Natural killer cell (primary cell): ENCODE data around the gene SLC5A2. TPM values are rescaled to one million over a fixed set of nuclear protein-coding genes. Genes with fewer than 3 reads are reported as not detected.

Experiments
- ATAC-seq, 3 donors: fragments of 150-1000 bp in 2 of 3; fragments of 200-7000 bp in 1 of 3; cut with Tn5 transposase; 1 replicate in 1 of 3; 2 replicates in 2 of 3; pipeline ENCODE4 v1.10.0; 2021; ENCODE audit warnings: mild to moderate bottlenecking in 2 of 3, moderate library complexity in 2 of 3
- DNase-seq, 2 donors: peaks; one replicate each; pipeline versions ENCODE4 v3.0.0 to v3.0.0-alpha.2; 2013 to 2021; ENCODE audit warnings: mixed read lengths in 1 of 2
- H3K27ac ChIP-seq: one replicate; pipeline ENCODE4 v1.5.1; 2013; ENCODE audit warnings: mild to moderate bottlenecking, low read length
- H3K27me3 ChIP-seq: one replicate; pipeline ENCODE4 v1.6.1; 2013; ENCODE audit warnings: low read length; ENCODE audit not compliant: control insufficient read depth, insufficient read depth
- H3K36me3 ChIP-seq: one replicate; pipeline ENCODE4 v1.6.1; 2013; ENCODE audit warnings: low read length; ENCODE audit not compliant: control insufficient read depth, insufficient read depth
- H3K4me1 ChIP-seq: one replicate; pipeline ENCODE4 v1.6.1; 2013; ENCODE audit warnings: low read length; ENCODE audit not compliant: control insufficient read depth, insufficient read depth
- H3K4me3 ChIP-seq: one replicate; pipeline ENCODE4 v1.5.1; 2013; ENCODE audit warnings: low read length
- H3K9me3 ChIP-seq: one replicate; pipeline ENCODE4 v1.6.1; 2013; ENCODE audit warnings: low read length; ENCODE audit not compliant: control insufficient read depth, insufficient read depth
- H3K27ac Mint-ChIP-seq, 2 donors: one replicate each; pipeline ENCODE4 v1.8.0; 2022; ENCODE audit warnings: mild to moderate bottlenecking in 2 of 2, mixed read lengths in 2 of 2, moderate library complexity in 1 of 2
- H3K27me3 Mint-ChIP-seq, 2 donors: one replicate each; pipeline ENCODE4 v1.8.0; 2022; ENCODE audit warnings: low read depth in 2 of 2, mixed read lengths in 2 of 2
- H3K36me3 Mint-ChIP-seq: one replicate; pipeline ENCODE4 v1.8.0; 2022; ENCODE audit warnings: mixed read lengths
- H3K4me1 Mint-ChIP-seq, 2 donors: one replicate each; pipeline ENCODE4 v1.8.0; 2022; ENCODE audit warnings: mixed read lengths in 2 of 2
- H3K4me3 Mint-ChIP-seq: one replicate; pipeline ENCODE4 v1.8.0; 2022; ENCODE audit warnings: mild to moderate bottlenecking, moderate library complexity, mixed read lengths
- H3K9me3 Mint-ChIP-seq, 2 donors: one replicate each; pipeline ENCODE4 v1.8.0; 2022; ENCODE audit warnings: mixed read lengths in 2 of 2
- WGBS: methylation state at CpG from one replicate; pipeline ENCODE4 v1.1.7; 2013; ENCODE audit warnings: missing lambda C conversion rate; ENCODE audit not compliant: insufficient coverage; 5-methylcytosine and 5-hydroxymethylcytosine counted together
- intact Hi-C: fragments of 100-400 bp; cut with micrococcal nuclease; formaldehyde crosslinking; loops from one replicate; pipeline ENCODE4 v1.14.2; 2022
- total RNA-seq, 4 donors: library from RNA; stranded (reverse); fragments of 120-200 nt in 1 of 4; gene quantifications; one replicate each; pipeline versions ENCODE4 v1.2.3 to v1.2.4, GENCODE V29; 2013 to 2022
- TF ChIP-seq, protein P1 (sequence below): fragments of 200-600 bp; IDR thresholded peaks from one replicate; pipeline ENCODE4 v1.8.0; 2022; ENCODE audit warnings: antibody characterized with exemption

The SLC5A2 gene
- total RNA-seq, 3 donors from 2014 or later (not counting 1 experiment from before 2014, with no cell fraction given): 0.20 to 0.96 TPM; not detected in 1

DNA sequence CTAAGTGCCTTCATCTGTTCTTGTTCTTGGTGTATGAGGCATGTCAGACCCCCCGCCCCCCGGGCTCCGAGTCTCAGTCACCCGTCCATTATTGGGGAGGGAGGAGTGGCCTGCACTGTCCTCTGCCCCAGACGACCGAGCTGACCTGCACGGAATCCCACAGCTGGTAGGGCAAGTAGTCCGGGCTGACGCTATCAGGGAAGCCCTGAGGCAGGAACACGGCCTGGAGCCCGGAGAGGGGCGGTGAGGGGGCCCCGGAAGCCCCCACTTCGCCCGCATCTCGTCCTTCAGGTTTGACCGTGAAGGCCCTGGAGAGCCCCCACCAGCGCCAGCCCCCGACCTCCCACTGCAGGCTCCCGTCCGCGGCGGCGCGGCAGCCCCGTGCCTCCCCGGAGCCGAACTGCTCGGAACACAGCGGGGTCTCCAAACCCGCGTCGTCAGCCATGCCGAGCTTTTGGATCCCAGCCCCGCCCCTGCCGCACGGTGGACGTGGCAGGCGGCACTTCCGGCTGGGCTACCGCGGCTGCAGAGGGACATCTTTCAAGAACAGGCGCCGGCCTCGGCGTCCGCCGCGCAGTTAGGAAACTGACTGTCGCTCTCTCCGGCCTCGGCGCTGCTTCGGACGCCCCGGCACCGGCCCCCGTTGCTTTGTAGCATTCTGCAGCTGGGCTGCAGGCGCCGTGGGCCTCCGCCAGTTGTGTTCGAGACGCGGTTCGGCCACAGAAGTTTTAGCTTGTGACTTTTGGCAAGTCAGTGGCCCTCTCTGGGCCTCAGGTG, 25.2 kb downstream of the SLC5A2 start, which contains the start of gene RUSF1:
RUSF1 (minus strand) TSS at position 463 of the 777 bp plus-strand sequence; CDS start at position 445, 18 bp downstream.
- H3K36me3 Mint-ChIP-seq: no peaks in the 10 kb centered on the region
- Histone ChIP-seq H3K4me3 (peak within 1 kb of the TSS; percentile 89), H3K36me3 (no peaks in the 10 kb centered on the region), H3K9me3 (no peaks in the 10 kb centered on the region), H3K4me1 (peaks cover 27% of the 10 kb centered on the region), H3K27ac (peak within 1 kb of the TSS; percentile 87), H3K27me3 (no peaks in the 10 kb centered on the region)
- WGBS: under 1% methylated on average over 65 of the region's 65 CpGs
- intact Hi-C loops: loop anchor here (5.0 kb wide), 1 partner anchor 364 kb away; the partner anchor contains the start of gene ZNF267
- DNase-seq: peak; percentile 80 to 88
- H3K9me3 Mint-ChIP-seq: no peaks in the 10 kb centered on the region
- H3K27ac Mint-ChIP-seq: peak within 1 kb of the TSS; percentile 91 to 92
- peak within 1 kb of the TSS; percentile 87 for H3K4me3 Mint-ChIP-seq
- peaks cover 32 to 38% of the 10 kb centered on the region in 2 donors for H3K4me1 Mint-ChIP-seq
- H3K27me3 Mint-ChIP-seq: no peaks in the 10 kb centered on the region
- peak; percentile 92 to 94 (median 93) for ATAC-seq
- TF ChIP-seq, protein P1, sequence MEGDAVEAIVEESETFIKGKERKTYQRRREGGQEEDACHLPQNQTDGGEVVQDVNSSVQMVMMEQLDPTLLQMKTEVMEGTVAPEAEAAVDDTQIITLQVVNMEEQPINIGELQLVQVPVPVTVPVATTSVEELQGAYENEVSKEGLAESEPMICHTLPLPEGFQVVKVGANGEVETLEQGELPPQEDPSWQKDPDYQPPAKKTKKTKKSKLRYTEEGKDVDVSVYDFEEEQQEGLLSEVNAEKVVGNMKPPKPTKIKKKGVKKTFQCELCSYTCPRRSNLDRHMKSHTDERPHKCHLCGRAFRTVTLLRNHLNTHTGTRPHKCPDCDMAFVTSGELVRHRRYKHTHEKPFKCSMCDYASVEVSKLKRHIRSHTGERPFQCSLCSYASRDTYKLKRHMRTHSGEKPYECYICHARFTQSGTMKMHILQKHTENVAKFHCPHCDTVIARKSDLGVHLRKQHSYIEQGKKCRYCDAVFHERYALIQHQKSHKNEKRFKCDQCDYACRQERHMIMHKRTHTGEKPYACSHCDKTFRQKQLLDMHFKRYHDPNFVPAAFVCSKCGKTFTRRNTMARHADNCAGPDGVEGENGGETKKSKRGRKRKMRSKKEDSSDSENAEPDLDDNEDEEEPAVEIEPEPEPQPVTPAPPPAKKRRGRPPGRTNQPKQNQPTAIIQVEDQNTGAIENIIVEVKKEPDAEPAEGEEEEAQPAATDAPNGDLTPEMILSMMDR: no peak

DNA sequence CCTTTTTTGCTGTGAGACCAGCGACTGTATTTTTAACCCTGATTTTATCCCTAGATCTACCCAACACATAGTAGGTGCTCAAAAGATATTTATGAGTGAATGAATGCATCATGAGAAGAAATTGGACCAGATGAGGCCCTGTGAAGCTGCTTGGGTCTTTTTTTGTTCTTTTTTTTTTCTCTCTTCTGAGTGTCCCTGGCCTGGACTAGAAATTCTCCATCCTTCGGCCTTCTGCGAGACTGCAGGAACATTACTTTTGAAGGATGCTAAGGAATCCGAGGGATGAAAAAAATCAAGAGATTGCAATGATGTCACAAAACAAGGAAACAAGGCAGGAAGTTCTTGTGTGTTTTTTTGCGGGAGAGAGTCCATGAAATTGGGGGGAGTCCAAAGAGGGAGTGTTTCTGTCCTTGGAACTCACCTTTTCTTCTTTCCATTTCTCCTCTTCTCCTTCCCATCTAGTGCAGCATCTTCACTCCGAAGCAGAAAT, 25.8 kb downstream of the SLC5A2 start:
- H3K27me3 ChIP-seq: no peaks in the 10 kb centered on the region
- H3K27ac ChIP-seq: peak overlapping the region; percentile 87
- intact Hi-C loops: loop anchor here (5.0 kb wide), 1 partner anchor 364 kb away; the partner anchor contains the start of gene ZNF267
- Mint-ChIP-seq H3K4me1 (peaks cover 32 to 38% of the 10 kb centered on the region in 2 donors), H3K36me3 (no peaks in the 10 kb centered on the region), H3K4me3 (peak overlapping the region; percentile 87), H3K27me3 (no peaks in the 10 kb centered on the region), H3K27ac (peak overlapping the region; percentile 91 to 92), H3K9me3 (no peaks in the 10 kb centered on the region)
- H3K9me3 ChIP-seq: no peaks in the 10 kb centered on the region
- H3K36me3 ChIP-seq: no peaks in the 10 kb centered on the region
- peak in 1 of 2 donors; percentile 33 for DNase-seq
- 20% methylated on average over 6 of the region's 6 CpGs for WGBS
- TF ChIP-seq, protein P1: no peak
- H3K4me3 ChIP-seq: peak overlapping the region; percentile 89
- ATAC-seq: no peak
- H3K4me1 ChIP-seq: peaks cover 27% of the 10 kb centered on the region

DNA sequence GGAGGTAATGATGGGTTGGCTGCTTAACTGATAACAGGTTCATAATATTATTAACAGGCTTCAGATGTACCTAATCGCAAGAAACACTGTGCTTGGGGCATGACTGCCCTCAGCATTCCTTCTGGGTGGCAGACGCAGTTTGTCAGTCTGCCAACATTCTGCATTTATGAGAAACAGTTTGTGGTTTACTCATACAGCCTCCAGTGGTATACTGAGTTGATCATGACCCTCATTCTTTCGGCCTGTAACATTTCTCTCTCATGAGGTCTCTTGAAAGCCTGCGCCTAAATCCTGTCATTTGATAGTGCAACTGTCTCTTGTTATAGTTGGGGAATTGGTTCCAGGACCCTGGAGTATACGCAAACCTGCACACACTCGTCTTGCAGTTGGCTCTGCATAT, 30.2 kb downstream of the SLC5A2 start:
- WGBS: 78% methylated on average over 6 of the region's 6 CpGs

More for the DNA sequence above, 30.2 kb downstream of the SLC5A2 start:
- peaks cover 14% of the 10 kb centered on the region for H3K4me1 ChIP-seq
- intact Hi-C loops: no loop called here
- no peak overlapping the region for H3K4me3 ChIP-seq
- H3K27me3 ChIP-seq: no peaks in the 10 kb centered on the region
- Mint-ChIP-seq H3K27me3 (peaks cover 10 to 13% of the 10 kb centered on the region in 2 donors), H3K4me3 (no peak overlapping the region), H3K36me3 (no peaks in the 10 kb centered on the region), H3K27ac (no peak overlapping the region), H3K9me3 (no peaks in the 10 kb centered on the region), H3K4me1 (peaks cover 17 to 22% of the 10 kb centered on the region in 2 donors)
- ATAC-seq: no peak
- no peak for DNase-seq
- no peaks in the 10 kb centered on the region for H3K9me3 ChIP-seq
- H3K36me3 ChIP-seq: no peaks in the 10 kb centered on the region
- TF ChIP-seq, protein P1: no peak
- no peak overlapping the region for H3K27ac ChIP-seq
